HG02642 (cell line): ENCODE data around the gene MEIKIN.

Experiments used
- ATAC-seq: cut with Tn5 transposase; IDR thresholded peaks from one replicate; pipeline ENCODE4 v1.9.1; 2021; ENCODE audit warnings: mild to moderate bottlenecking; ENCODE audit not compliant: unreplicated experiment, poor library complexity

Gene MEIKIN

GRCh38 chr5:131818001-131818724, 127.3 kb downstream of the MEIKIN start:
- no peak for ATAC-seq

- no peak for ATAC-seq
These were observed 130.5 kb downstream of the MEIKIN start for GRCh38 chr5:131814990-131815389.

GRCh38 chr5:131812371-131813160, 132.9 kb downstream of the MEIKIN start:
- ATAC-seq: no peak

- ATAC-seq: peak; percentile 66
These were observed 134.8 kb downstream of the MEIKIN start for GRCh38 chr5:131810510-131811249.

DNA sequence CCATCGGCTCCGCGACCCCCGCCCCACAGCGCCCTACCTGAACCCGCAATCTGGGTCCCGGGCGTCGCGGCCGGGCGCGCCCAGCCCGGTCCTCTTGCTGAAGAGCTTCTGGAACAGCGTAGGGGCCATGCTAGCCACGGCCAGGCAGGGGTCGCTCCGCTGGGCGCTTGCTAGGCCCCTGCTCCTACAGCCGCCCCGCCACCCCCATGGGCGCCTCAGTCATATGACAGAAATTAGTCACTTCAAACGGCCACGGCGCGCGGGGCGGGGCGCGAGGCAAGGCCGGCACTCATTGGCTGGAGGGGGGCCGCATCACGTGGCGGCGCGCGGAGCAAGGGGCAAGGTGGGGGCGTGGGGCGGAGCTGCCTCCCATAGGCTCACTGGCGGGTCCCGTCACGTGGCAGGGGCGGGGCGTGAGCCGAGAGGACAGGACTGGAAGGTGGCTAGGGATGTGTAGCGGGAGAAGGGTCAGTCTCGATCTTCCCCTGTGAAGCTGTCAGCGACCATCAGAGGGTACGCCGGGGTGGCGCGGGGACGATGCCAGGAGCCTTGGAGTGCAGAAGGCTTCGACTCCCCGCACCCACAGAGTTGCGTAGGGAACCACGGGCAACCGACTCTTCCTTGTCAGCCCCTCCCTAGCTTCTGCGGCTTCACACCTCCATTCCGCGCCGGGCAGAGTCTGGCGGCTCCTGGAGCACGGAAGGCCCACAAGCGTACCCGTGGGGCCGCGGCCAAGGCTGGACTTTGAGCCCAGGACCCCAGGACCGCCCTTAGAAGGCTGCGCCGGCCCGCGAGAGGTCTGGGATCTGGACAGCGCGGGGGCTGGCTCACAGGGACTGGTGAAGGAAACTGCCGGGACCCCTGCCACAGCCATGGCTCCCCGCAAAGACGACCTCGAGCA, 148.4 kb downstream of the MEIKIN start, which contains the start of gene FNIP1:
TSS of gene FNIP1 (minus strand) at position 225 of the 901 bp plus-strand sequence. CDS start at position 129, 96 bp downstream.
- peak; percentile 96 for ATAC-seq

- peak; percentile 22 for ATAC-seq
These were observed 149.3 kb downstream of the MEIKIN start for GRCh38 chr5:131795879-131796792.

DNA sequence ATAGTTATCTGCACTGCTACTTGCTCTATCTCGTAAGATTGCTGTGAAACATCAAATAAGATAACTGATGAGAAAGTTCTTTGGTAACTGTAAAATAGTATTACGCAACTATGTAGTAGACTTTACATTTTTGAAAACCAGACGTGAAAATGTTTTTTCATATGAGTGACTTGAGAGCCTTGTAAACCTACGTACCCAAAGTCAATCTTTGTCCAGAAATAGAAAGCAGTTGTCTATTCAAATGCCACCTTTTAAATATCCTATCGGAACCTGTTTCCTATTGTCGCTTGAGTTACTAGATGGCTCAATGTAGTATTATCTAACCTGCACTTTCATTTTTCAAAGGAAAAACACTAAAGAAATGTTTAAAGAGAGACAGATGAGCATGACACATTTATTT, 150.2 kb downstream of the MEIKIN start:
- no peak for ATAC-seq

DNA sequence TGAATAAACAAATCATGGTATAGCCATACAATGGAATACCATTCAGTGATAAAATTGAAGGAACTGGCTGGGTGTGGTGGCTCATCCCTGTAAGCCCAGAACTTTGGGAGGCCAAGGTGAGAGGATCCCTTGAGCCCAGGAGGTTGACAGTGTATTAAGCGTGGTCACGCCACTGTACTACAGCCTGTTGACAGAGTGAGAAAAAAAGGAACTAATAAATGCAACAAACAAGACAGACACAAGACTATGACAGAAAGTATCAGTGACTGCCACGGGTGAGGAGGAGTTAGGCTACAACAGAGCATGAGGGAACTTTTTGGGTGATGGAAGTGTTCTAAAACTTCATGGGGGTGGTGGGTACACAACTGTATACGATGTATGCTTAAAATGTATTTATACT, 150.9 kb downstream of the MEIKIN start:
- no peak for ATAC-seq

DNA sequence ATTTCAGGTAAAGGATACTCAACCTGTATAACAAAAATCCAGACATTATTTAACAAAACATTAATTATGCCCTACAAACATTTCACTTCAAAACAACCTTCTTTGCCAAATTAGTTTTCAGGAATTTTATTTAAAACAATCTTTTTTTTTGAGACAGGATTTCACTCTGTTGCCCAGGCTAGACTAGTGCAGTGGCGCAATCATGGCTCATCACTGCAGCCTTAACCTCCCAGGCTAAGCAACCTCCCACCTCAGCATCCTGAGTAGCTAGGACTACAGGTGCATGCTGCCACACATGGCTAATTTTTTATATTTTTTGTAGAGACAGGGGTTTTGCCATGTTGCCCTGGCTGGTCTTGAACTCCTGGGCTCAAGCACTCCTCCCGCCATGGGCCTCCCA, 152.6 kb downstream of the MEIKIN start:
- ATAC-seq: no peak

DNA sequence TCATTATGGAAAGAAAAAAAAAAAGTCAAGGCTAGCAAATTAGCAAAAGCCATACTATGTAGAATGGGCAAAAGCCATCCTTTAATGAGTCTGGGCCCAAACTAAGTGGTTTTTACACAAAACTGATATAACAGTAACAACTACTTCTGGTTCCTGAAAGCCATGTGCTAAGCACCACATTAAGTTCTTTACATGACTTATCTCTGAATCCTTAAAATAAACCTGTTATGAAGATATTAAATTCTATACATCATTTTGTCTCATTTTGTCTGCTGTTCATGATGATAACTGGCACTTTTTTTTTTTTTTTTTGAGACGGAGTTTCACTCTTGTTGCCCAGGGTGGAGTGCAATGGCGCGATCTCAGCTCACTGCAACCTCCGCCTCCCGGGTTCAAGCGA, 153.6 kb downstream of the MEIKIN start:
- ATAC-seq: no peak

DNA sequence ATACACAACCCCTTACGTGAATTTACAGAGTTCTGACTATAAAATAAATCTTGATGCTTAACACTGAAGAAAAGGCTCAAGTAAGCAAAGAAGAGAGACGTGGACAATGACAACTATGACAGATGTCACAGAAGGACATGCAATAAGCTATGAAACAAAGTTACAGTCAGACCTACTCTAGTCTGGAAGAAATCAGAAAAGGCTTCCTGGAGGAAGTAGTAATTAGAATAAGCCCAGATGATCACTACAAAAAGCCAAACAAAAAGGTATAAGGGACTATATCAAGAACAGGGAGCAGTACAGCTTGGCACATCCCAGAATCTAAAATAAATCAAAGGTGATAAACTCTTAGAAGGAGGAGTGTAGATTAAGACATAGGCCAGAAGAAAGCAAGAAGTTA, 154.9 kb downstream of the MEIKIN start:
- ATAC-seq: no peak

DNA sequence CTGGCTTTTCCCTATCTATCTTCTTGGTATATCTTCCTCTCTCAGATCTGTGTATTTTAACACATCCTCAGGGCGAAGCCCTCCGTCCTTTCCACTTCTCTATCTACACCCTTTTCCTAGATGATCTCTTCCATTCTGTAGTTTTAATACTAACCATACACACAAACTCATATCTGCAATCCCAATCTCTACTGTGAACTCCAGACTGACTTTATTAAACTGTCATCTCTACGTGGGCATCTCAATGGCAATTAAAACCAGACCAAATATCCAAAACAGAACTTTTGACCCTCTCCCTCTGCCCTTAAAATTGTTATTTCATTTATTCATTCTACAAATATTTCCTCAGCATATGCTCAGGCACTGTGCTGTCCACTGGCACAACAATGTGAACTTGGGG, 155.7 kb downstream of the MEIKIN start:
- no peak for ATAC-seq

- no peak for ATAC-seq
These were observed 157.7 kb downstream of the MEIKIN start for GRCh38 chr5:131787736-131788135.

GRCh38 chr5:131786900-131787692, 158.4 kb downstream of the MEIKIN start:
- no peak for ATAC-seq

- ATAC-seq: no peak
These were observed 159.4 kb downstream of the MEIKIN start for GRCh38 chr5:131786036-131786435.

- ATAC-seq: no peak
These were observed 161.6 kb downstream of the MEIKIN start for GRCh38 chr5:131783874-131784273.

DNA sequence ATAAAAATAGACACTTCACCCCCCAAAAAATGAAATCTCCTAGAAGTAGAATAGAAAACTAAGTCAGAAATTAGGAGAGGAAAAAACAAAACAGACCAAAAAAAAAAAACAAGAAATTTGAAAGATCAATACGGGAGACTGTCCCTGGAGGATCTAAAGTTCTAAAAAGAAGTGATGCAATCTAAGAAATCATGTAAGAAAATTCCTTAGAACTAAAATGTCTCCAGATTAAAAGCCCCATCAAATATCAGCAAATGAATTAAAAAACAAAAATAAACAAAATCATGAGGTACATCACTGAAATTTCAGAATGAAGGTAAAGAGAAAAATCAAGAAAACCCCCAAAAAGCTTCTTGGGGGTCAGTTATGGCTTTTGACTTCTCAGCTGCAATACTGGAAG, 162.1 kb downstream of the MEIKIN start:
- ATAC-seq: no peak

DNA sequence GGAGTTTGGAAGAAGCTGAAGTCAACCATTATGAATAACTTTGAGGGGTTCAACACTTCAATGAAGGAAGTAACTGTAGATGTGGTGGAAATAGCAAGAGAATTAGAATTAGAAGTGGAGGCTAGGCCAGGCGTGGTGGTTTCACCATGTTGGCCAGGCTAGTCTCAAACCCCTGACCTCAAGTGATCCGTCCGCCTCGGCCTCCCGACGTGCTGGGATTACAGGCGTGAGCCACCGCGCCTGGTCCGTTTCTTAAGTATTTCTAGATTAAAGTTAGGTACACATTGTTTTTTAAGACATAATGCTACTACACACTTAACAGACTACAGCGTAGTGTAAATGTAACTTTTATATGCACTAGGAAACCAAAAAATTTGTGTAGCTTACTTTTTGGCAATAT, 162.7 kb downstream of the MEIKIN start:
- ATAC-seq: no peak
